ENCODE results near the gene CEP128. TPM values are rescaled to one million over a fixed set of nuclear protein-coding genes. Genes with fewer than 3 reads are reported as not detected.

Gene CEP128
- total RNA-seq, 1 donor from 2014 or later: 3.0 TPM

DNA sequence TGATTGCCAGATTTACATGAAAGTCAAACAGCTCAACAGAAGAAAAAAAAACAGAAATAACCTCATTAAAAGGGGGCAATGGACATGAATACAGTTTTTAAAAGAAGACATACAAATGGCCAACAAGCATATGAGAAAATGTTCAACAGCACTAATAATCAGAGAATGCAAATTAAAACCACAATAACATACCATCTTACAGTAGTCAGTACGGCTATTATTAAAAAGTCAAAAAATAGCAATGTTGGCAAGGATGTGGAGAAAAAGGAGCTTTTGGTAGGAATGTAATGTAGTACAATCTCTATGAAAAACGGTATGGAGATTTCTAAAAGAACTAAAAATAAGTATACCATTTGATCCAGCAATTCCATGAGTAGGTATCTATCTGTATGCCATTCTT, 272.1 kb downstream of the CEP128 start:
- no peak for DNase-seq (ENCODE audit: low read depth)

DNA sequence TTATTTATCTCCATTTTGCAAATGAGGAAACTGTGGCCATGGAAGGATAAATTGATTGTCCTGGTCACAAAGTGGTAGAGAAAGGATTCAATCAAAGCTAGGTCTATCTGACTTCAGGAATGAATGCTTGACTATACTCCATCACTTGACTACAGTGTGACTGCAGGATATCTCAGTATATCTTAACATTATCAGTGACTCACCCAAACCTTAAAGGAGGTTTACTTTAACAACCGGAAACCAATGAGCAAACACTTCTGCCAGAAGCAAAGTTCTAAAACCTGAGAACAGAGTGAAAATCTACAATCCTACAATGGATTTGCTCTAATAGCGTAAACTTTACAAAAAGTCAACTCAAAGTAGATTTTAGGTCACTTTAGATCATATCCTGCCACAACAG, 277.0 kb downstream of the CEP128 start:
- no peak for DNase-seq (ENCODE audit: low read depth)

DNA sequence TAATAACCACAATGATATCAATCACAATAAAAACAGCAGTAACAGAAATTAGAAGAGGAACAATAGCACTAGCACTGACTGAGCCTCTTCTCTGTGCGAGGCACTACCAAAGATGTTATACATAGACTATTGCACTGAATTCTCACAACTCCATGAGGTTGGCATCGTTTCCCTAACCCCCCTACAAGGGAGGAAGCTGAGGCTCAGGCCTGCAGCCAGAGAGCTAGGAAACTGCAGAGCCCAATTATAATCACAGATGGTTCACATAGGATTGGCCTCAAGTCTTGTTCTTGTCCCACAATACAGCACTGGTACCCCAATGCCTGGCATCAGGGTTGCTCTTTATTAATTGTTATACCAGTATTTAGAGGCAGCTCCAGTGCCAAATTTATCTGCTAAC, 278.0 kb downstream of the CEP128 start:
- no peak for DNase-seq (ENCODE audit: low read depth)

DNA sequence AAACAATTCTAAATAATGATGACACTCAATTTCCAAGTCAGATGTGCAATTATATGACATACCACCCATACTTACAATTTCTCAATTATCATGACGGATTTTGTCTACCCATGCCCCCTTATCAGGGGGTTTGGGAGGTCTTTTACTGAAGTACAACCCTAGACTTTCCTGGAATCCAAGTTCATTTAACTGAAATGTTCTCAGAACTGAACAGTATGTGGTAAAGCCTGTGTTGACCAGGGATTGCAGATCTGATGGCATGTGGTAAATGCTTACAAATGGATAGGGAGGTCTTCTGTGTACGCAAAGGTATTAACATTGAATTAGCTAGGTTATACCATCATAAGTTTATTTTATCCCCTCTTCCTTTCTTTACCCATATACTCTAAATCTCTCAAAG, 281.8 kb downstream of the CEP128 start:
- DNase-seq (ENCODE audit: low read depth): no peak

DNA sequence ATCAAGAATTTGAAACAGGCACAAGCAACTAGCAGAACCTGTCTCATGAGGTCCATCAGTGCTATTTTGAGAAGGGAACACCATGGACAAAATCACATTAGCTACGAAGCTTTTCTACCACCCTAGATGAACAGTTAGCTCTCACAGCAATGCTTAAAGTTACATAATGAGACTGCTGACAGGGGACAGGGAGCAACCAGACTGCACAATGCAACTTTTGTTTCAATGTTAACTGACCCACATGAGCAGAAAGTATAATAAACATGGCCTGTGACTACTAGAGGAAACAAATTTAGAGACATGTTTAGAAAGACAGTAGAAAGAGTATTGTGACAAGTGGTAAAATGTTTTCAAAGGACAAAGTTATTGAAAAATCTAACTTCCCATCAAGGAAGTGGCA, 282.8 kb downstream of the CEP128 start:
- DNase-seq (ENCODE audit: low read depth): no peak

DNA sequence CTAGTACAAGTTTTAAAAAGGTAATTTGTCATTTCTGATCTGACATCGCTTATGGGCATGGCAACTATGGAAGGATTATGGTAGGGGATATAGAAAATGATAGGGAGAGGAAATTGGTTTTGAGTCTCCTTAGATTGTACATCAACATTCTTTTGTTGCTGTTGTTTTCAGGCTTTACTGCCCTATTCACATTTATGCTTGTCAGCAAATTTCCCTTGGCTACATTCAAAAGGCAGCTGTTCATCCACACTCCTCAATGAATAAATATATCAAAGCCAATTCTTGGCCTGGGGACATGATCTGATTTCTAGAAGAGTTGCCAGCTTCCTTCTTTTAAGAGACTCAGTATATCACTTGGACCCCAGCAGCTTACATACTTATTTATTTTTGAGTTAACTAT, 283.4 kb downstream of the CEP128 start:
- no peak for DNase-seq (ENCODE audit: low read depth)

DNA sequence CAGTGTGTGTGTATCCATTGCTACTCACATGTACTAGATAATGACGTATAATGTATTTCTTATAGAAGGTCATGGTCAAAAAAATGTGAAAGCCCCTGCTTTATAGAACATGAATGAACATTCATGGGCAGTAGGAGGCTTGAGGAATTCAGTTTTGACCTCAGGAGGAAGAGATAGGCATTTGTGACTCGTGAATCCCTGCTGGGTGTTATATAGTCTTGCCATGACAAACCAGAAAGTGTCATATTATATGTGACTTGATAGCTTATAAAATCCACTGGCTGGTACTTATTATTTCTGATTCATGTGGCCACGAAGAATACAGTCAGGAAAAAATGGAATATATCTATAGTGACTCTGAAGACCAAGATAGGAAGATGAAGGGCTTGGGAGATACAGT, 287.6 kb downstream of the CEP128 start:
- DNase-seq (ENCODE audit: low read depth): no peak

DNA sequence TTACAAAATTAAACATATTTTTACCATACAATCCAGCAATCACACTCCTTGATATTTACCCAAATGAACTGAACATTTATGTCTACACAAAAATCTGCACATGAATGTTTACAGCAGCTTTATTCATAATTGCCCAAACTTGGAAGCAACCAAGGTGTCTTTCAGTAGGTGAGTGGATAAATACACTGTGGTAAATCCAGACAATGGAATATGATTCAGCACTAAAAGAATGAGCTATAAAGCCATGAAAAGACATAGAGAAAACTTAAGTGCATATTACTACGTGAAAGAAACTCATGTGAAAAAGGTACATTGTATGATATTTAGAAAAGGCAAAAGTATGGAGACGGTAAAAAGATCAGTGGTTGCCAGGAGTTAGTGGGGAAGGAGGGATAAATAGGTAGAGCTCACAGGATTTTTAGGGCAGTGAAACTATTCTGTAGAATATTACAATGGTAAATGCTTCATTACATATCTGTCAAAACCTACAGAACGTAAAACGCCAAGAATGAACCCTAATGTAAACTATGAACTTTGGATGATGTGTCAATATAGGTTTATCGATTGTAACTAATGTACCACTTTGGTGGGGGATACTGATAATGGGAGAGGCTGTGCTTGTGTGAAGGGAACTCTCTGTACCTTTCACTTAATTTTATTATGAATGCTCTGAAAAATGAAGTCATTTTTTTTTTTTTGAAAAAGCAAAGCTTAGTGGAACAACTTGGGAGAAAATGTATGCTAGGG, 295.7 kb downstream of the CEP128 start:
- DNase-seq (ENCODE audit: low read depth): no peak

DNA sequence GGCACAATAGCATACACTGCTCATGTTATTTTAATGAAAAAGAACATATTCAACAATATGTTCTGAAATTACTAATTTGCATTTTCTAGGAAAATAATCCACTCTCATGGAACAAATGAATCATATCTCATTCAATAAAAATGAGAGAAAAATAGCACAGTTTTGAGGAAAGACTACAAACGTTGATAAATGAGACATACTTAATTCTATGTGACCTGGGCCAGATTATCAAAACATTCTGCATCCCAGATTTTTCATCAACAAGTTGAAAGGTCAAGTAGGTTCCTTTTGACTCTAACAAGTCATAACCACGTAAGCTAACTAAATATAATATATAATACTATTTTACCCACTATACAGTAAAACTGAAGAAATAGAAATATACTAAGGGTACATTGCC, 296.7 kb downstream of the CEP128 start:
- no peak for DNase-seq (ENCODE audit: low read depth)

DNA sequence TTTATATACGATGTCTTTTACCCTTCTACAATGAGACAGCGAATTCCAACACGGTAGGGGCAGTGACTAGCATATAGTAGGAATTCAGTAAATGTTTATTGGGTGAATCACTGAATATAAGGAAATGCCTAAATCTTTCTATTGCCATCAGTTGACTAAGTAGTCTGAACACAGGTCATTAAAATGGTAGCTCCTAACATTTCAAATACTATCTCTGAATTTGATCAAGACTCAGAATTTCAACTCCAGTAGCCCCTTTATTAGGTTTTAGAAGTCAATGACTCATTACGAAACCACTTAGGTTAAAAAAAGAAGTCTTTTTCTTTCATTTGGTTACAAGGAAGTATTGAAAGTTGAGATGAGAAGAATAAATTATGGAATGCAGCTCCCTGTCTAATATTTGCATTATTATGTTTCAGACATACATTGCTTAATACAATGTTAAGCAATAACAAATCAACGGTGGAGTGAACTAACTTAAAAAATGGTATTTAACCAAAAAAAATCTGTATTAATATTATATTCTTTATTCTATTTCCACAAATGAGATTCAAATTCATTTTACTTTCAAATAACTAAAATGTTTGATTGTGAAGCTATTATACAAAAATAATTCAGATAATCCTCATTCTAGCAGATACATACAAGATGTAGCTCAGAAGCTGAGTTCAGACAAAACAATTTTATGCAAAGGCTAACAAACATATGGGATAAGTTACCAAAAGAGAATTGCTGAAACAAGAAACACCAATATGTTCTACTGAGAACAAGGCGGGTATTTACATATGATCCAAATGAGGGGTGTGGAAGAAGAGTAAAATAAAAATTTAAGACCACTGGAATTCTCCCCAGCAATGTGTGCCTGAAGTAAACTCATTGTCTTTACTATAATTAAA, 302.7 kb downstream of the CEP128 start:
- peak; percentile 69 for DNase-seq (ENCODE audit: low read depth)

DNA sequence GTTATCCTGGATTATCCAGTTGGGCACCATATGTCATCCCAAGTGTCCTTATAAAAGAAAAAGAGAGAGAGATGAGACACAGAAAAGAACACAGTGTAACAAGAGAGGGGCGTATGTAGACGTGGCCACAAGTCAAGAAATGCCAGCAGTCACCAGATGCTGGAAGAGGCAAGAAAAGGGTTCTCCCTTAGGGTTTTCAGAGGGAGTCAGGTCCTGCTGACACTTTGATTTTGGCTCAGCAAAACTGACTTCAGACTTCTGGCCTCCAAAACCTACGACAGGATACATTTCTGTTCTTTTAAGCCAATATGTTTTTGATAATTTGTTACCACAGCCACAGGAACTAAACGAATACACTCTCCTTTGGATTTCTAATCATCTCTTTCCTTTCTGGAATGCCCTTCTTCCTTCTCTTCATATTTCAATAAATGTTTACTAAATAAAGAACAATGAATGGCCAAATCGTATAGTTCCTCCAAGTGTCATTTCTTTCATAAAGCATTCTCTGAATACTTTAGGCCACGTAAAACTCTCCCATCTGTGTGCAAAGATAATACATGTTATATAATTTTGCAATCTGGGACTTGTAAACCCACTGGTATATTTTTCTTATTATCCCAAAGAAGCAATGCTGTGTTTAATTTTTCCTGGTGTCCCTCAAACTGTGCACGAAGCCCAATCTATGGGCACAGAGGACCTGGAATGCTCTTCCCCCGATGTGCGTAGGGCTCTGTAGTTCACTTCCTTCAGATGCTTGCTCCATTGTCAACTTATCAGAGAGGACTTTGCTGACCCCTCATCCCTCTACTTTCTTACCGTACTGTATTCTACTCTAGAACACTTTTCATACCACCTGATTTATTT, 303.6 kb downstream of the CEP128 start:
- DNase-seq (ENCODE audit: low read depth): no peak

DNA sequence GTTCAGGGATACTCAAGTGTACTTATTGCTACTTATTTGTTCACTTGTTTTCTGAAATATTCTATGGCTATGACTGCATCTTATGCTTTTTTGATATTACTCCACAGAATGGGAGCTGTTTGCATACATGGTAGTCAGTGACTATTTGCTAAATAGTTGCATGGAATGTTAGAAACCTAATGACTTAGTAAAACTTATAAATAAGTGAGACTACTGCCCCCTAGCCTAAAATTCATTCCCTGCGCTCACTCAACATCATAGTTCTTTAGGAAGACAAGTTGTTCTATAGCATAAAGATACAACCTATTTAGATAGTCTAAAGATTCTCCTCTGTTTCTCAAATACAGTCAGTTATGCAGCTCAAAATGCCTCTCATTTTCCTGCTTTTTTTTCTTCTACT, 305.5 kb downstream of the CEP128 start:
- peak; percentile 39 for DNase-seq (ENCODE audit: low read depth)

DNA sequence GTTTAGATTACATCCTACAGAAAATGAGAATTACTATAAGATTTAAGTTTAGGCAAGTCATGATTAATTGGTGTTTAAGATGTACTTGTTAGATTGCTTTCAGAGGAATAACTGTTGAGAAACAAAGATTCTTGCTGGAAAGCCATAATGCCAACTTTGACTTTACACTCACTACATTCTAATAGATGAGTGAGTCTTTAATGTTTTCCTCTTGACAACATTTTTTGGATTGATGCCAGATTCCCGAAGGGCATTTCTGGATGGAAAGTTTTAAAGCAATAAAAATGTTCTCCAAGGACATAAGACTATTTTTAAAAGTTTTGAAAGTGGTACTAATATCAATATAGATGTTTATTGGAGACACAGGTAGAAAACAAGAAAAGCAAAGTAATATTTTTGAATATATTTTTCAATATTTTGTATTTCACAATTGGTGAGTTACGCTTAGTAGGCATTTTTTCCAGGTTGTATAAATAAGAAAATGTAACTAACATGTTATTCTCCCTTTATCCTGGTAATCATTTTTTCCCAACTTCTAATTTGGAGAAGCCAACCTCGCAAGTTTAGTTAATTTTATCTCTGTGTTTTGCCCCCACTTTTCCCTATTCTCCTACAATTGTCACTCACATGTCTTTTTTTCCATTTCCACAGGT, 307.3 kb downstream of the CEP128 start:
- DNase-seq (ENCODE audit: low read depth): peak; percentile 80

DNA sequence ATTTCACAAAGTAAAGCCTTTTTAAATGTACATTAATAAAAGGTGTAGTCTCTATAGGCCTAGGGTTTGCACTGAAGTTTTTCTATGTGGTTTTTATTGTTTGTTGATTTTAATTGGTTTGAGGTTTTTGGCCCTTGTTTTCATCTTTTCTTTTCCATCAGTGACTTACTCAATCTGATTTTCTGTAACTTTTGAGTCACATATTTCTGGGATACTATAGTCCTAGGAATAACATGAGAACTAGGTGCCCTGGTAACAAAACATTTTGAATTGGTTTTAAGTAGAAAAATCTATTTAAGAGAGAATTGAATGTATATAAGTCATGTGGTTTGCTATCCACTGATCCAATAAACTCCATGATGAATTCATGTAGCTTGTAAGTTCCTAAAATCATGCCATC, 311.9 kb downstream of the CEP128 start:
- DNase-seq (ENCODE audit: low read depth): no peak

DNA sequence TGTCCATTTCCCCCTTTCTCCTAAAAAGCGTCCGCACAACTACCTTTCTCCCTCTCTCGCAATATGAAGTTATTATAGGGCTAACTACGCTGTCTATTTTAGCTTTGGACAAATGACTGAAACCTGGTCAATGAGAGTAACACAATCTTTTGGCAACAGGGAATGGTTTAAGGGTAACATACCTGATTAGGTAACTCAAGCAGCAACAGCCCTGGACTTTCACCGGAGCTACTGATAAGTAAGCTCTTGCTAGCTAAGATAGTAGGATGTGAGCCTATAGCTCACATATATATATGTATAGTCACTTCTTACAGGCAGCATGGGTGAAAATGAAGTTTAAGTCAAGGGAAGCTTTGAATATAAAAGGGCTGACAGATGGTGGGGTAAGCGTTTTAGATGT, 313.0 kb downstream of the CEP128 start:
- no peak for DNase-seq (ENCODE audit: low read depth)

DNA sequence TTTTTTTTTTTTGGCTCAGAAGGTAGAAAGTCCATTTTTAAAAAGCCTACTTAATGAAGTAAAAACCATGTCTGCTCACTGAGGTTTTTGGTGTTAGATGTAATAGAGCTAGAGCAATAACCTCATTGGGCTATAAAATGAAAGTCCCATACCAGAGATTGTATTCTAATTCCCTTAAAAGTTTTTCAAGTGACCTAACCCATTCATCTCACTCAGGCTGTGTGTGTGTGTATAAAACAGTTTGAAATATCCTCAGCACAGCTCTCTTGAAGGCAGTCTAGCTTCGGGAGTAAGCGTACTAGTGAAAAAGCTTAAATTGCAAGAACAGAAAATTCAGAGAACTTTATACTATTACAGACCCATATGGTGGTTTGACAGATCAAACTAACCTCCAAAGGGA, 313.8 kb downstream of the CEP128 start:
- no peak for DNase-seq (ENCODE audit: low read depth)

DNA sequence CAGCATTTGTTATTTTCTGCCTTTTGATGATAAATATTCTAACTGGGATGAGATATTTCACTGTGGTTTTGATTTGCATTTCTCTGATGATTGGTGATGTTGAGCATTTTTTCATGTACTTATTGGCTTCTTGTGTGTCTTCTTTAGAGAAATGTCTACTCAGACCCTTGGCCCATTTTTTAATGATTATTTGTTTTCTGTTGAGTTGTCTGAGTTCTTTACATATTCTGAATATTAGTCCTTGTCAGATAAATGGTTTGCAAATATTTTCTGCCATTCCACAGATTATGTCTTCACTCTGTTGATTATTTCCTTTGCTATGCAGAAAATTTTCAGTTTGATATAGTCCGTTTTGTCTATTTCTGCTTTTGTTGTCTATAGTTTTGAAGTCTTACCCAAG, 317.0 kb downstream of the CEP128 start:
- no peak for DNase-seq (ENCODE audit: low read depth)

DNA sequence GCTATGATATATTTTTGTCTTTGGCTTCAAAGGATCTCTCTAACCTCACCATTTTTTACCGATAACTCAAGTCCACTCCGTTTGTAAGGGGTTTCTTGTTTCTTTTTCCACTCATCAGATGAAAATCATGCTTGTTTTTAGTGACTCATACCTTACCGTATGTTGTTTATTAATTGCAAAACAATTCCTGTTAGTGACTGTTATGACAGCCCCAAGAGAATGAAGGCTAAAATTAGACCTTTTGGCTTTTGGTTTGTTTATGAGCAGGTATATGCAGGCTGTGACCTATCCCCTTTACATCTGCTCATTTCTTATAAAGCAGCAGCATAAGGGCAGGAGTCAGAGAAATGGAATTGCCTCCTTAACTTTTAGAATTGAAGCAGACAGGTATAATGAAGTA, 319.8 kb downstream of the CEP128 start:
- DNase-seq (ENCODE audit: low read depth): peak; percentile 48

DNA sequence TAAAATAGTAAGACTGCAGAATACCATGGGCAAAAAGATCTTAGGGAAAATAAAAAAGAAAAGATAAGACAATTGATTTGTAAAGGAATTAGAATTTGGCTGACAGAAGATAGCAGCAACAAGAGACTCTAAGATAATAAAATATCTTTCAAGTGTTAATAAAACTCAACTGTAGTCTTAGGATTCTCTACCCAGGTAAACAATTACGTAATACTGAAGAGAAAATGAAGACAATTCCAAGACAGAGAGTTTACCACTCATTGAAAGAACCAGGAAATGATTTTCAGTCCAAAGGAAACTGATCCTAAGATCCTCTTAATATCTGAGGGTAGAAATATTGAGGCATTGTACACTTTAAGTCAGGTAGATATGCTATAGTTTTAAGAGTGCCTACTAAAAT, 321.1 kb downstream of the CEP128 start:
- DNase-seq (ENCODE audit: low read depth): no peak

DNA sequence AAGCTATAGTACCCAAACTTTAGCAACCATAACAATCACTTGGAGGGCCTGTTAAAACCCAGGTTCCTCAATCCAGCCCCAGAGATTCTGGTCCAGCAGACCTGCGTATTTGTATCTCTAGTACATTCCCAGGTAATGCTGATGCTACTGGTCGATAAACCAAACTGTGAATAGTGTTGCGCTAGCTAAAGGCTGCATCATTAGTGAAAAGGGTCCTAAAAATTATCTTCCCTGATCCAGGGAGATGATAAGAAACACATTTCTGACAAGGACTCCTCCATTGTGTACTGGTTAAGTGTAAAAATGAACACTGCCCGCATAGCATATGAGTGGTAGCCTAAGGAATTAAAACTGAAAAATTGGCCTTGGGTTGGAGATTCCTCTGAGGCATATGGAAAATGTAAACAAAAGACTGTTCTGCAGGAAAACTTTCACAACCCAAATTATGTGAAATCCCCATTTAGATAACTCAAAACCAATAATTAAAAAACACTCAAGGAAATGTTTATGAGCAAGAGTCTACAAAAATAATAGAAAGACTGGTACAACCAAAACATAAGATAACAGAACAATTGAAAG, 322.7 kb downstream of the CEP128 start:
- DNase-seq (ENCODE audit: low read depth): no peak

DNA sequence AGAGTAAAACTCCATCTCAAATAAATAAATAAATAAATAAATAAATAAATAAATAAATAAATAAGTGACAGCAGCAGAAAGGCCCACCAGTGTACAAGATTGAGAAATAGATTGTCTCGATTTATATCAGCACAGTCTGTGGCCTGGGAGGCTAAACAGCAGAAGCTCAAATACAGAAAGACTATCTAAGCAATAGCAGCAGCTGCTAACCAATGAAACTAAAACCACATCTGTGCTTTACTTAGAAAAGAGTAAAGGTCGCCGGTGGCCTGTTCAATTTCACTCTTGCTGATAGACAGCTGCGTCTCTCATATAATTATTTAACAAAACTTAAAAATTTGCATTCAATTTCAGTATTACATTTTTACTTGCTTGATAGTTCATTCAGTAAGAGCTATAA, 325.7 kb downstream of the CEP128 start:
- DNase-seq (ENCODE audit: low read depth): no peak

Measured in renal cortical epithelial cell (primary cell).